Measurements from ENCODE around the gene PRKD2.

GRCh38 chr19:46746281-46747057, 29.6 kb upstream of the PRKD2 start, which contains the start of gene STRN4:
- TF ChIP-seq CTCF (IDR thresholded peaks at IDR 0.05; ENCODE audit: low read depth, low read length) (no peak), EZH2phosphoT487 (IDR thresholded peaks at IDR 0.05; ENCODE audit: low read depth) (no peak)

Data from OCI-LY3 (cell line).